ENCODE data around the gene BAD.
"Not testable (repeated sequence)": the region's sequence is repeated elsewhere in the genome, so short reads cannot be mapped to it uniquely, and the experiment has no call there.

BAD gene

GRCh38 chr11:64256300-64256699, 28.2 kb downstream of the BAD start:
- DNase-seq (ENCODE audit: low spot score) = no peak

GRCh38 chr11:64255135-64256128, 29.0 kb downstream of the BAD start:
- DNase-seq (ENCODE audit: low spot score) = no peak

GRCh38 chr11:64254326-64254725, 30.1 kb downstream of the BAD start:
- DNase-seq (ENCODE audit: low spot score) = no peak

- no peak for DNase-seq (ENCODE audit: low spot score)
Measured at GRCh38 chr11:64253481-64253880, 31.0 kb downstream of the BAD start.

- DNase-seq (ENCODE audit: low spot score) = no peak
Measured at GRCh38 chr11:64253043-64253442, 31.4 kb downstream of the BAD start.

GRCh38 chr11:64252003-64252872, 32.2 kb downstream of the BAD start:
- peak; percentile 75 for DNase-seq (ENCODE audit: low spot score)

- peak; percentile 49 for DNase-seq (ENCODE audit: low spot score)
Measured at GRCh38 chr11:64251753-64252002, 32.8 kb downstream of the BAD start.

- DNase-seq (ENCODE audit: low spot score) = peak; percentile 59
Measured at GRCh38 chr11:64251016-64251752, 33.3 kb downstream of the BAD start, which contains the start of gene PLCB3. TSS of gene PLCB3 (plus strand) at chr11:64251530. CDS start at chr11:64251650, 120 bp downstream.

GRCh38 chr11:64250415-64251015, 34.0 kb downstream of the BAD start:
- DNase-seq (ENCODE audit: low spot score) = no peak

- no peak for DNase-seq (ENCODE audit: low spot score)
Measured at GRCh38 chr11:64249563-64250414, 34.7 kb downstream of the BAD start.

GRCh38 chr11:64249038-64249437, 35.4 kb downstream of the BAD start:
- DNase-seq (ENCODE audit: low spot score) = no peak

GRCh38 chr11:64248578-64248977, 35.9 kb downstream of the BAD start:
- no peak for DNase-seq (ENCODE audit: low spot score)

- no peak for DNase-seq (ENCODE audit: low spot score)
Measured at GRCh38 chr11:64247729-64248531, 36.5 kb downstream of the BAD start.

GRCh38 chr11:64246871-64247728, 37.4 kb downstream of the BAD start, which contains the start of gene PPP1R14B:
TSS of gene PPP1R14B (minus strand) at chr11:64246943. CDS start at chr11:64246673, 270 bp downstream.
- DNase-seq (ENCODE audit: low spot score) = peak; percentile 94

GRCh38 chr11:64246621-64246870, 37.9 kb downstream of the BAD start:
- DNase-seq (ENCODE audit: low spot score) = not testable (repeated sequence)

- DNase-seq (ENCODE audit: low spot score) = peak; percentile 95
Measured at GRCh38 chr11:64245797-64246620, 38.5 kb downstream of the BAD start.

- DNase-seq (ENCODE audit: low spot score) = peak; percentile 42
Measured at GRCh38 chr11:64245401-64245796, 39.1 kb downstream of the BAD start.

GRCh38 chr11:64244966-64245365, 39.5 kb downstream of the BAD start:
- peak; percentile 34 for DNase-seq (ENCODE audit: low spot score)

Data from RKO (cell line).